ENCODE results near the gene CACNA1I.

Gene CACNA1I

DNA sequence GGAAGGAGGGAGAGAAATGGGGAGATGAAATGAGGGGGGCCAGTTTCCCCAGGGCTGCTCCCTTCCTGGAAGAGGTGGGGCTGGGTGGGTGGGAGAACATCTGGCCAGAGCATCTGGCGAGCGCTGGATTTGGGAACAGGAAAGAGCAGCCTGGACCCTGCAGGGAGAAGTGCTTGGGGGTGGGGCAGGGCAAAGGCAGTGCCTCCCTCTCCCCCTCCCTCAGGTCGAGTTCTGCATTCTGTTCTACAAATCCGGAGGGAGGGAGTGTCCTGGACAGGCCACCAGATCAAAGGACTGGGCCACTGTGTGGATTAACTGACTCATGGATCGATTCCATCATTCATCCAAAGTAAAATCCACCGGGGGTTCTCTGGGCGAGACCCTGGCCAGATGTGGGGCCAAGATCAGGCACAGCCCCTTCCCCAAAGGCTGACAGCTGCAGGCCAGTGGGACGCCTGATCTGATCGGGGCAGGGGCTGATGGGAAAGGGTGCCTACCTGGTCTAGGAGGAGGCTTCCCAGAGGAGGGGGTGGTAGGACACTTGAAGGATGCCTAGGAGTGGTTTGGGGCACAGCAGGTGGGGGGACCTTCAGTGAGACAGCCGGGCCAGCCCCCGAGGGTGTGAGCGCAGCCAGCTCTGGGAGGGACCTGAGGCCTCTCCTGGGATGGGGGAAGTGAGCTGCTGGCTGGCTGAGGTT lies 57.5 kb downstream of the CACNA1I start:
- no peak for DNase-seq

DNA sequence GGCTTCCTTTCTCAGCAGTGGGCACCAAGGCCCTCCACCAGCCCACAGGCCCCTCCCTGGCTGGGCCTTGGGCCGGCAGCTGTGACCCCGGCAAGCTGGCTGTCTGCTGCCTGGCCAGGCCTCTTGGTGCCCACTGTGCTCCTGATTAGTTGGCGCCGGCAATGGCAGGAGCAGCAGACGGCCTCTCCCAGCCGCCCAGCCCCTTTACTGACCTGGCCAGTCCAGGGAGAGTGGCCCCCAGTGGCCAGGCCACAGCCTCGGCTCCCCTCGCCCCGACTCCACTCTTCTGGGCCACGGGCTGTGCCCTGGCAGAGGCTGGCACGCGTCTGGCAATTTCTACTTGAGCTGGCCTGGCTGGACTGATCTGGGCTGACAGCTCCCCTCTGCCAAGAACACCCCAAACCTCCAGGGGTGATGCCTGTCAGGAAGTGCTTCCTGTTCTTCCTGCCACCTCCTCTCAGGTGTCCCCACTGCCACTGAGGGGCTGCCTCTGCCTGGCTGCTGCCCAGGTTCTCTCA lies 58.1 kb downstream of the CACNA1I start:
- DNase-seq = no peak

DNA sequence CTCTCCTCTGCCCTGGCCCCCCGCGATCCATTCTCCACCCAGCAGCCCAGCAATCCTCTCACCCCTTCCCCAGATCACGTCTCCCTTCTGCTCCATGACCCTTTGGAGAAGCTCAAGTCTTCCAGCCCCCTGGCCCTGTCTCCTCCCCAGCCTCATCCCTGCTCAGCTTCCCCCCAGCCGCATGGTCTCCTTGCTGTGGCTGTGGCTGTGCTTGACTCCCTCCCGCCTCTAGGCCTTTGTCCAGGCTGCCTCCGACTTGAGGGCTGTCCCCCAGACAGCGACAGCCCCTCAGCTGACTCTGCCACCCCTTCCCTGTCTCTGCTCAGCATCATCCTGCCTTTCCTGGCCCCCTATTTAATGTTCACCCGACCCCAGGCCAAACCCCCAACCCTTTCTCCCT lies 59.3 kb downstream of the CACNA1I start:
- DNase-seq = no peak

DNA sequence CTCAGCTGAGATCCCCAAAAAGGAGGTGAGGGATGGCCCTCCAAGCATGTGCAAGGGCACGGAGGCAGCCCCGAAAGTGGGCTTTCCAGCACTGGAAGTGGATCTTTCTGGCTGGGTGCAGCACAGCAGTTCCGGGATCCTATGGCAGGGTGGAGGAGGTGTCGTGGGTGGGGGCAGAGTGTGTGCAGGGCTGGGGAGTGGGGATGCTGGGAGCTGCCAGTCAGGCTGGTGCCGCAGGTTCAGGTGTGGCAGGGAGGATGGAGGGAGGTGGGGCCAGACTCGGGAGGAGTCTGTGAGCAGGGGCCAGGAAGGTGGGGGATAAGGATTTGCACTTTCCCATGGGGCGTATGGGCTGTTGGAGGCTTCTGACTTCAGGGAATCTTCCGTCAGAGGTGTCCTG lies 60.2 kb downstream of the CACNA1I start:
- DNase-seq = no peak

DNA sequence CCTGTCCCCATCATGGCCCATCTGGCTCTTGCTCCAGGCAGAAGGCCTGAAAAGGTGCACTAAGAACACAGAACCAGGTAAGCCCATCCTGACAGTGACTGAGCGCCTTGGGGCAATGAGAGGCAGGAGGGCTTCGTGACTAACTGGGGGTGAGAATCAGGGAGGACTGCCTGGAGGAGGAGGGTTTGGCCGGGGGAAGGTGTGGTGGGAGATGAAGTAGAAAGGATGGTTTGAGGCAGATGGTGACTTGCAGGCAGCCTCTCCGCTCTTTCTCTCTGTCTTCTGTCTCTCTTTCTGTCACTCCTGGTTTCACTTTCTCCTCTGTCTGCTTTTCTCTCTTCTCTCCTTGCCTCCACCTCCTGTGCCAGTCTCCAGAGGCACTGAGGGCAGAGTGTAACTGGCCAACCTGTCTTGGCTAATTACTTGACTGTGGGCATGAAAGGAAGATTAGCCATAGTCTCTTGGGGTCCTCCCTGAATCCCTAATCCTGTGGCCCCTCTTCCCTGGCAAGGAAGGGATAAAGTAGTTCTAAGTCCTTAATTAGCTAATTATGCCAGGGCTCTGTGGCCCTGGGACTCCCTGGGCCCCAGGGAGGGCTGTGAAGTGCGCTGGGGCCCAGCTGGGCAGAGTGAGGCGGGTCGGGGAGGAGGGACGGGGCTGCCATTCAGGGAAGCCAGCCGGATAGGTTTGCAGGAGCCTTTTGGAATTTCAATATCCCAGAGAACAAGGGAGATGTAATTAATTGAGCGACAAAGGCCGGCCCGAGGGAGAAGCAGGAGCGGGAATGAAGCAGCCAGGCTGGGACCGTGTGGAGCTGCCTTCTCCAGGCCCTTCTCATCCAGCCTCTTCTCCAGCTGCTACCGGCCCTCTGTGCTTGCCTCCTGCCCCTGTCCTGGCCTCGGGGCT lies 61.1 kb downstream of the CACNA1I start:
- DNase-seq = no peak

DNA sequence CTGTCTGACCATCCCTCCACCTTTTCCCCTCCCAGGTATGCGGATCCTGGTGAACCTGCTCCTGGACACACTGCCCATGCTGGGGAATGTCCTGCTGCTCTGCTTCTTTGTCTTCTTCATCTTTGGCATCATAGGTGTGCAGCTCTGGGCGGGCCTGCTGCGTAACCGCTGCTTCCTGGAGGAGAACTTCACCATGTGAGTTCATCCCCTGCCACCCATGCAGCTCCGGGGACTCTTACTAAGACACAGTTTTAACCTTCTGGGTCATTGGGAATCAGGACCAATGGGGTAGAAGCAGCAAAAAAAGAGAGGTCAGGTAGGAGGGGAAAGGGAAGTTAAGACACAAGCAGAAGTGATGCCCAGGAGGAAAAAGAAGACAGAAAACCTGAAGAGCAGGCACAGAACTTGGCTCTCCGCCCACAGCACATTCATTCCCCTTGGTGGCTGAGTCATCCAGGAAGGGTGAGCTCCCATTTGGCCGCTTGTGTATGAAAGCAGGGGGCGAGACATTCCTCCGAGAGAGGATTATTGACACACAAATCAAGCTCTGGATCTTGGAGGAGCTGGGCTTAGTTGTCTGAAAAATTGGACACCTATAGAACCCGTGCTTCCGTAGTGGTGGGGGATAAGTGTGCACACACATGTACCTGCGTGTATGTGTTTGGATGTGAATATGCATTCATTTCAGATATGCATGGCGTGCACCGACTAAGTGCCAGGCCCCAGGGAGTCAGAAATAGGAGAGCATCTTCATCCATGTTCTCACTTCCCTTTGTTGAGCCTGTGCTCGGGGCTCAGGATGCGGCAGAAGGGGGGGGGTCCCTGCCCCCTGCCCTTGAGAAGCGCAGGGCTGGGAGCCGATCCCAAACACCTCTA lies 64.2 kb downstream of the CACNA1I start:
- DNase-seq = no peak

DNA sequence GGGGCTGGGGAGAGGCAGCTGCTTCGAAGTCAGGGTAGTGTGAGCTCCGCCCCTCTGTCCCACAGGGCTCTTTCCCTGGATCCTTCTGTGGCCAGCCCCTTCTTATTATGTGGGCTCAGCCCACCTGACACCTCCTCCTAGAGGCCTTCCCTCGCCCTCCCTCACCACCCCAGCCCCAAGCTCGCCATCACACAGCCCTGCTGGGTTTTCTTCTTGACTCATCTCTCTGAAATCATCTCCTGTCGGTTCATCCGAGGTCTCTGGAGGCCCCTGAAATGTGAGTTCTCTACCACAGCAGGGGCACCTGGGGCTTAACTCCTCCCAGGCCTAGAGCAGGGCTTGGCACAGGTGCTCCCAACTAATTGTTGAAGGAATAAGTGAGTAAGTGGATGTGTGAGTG lies 65.2 kb downstream of the CACNA1I start:
- DNase-seq = no peak

DNA sequence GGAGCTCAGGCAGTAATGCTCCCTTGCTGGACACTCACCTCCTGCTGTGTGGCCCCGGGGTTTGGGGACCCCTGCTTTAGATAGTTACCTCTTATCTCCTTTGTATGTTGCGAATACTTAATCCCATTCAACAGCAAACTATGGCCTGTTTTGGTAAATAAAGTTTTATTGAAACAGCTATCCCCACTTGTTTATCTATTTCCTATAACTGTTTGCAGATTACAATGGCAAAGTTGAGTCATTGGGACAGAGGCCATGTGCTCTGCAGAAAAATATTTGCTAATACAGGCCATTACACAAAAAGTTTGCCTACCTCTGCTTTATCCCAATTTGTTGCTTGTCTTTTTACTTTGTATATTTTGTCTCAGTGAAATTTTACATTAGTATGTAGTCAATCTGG lies 68.4 kb downstream of the CACNA1I start:
- no peak for DNase-seq

DNA sequence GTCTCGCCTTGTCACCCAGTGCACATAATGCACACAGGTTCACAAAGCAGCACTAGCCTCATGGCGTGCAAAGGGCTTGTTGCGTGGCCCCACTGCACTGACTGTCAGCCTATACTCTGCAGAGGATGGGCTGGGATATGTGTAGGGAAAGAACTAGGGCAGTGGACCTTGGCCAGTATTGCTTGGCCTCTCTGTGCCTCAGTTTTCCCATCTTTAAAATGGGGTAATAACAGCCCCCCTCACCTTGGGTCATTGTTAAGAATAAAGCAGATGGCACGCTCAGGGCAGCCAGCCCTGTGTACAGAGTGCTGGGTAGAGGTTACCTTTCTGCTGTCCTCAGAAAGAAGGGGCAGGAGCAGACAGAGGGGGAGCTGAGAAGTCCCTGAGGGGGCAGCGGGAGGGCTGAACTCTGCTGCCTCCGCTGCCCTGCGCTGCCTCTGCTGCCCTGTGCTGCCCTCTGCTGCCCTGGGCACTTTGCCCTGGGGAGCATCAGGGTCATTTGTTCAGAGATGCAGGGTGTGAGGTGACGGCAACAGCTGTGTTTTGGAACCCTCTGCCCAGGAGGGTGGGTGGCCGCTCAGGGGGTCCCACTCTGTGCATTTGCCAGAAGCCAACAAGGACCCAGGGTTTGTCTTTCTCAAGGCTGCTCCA lies 71.2 kb downstream of the CACNA1I start:
- no peak for DNase-seq

DNA sequence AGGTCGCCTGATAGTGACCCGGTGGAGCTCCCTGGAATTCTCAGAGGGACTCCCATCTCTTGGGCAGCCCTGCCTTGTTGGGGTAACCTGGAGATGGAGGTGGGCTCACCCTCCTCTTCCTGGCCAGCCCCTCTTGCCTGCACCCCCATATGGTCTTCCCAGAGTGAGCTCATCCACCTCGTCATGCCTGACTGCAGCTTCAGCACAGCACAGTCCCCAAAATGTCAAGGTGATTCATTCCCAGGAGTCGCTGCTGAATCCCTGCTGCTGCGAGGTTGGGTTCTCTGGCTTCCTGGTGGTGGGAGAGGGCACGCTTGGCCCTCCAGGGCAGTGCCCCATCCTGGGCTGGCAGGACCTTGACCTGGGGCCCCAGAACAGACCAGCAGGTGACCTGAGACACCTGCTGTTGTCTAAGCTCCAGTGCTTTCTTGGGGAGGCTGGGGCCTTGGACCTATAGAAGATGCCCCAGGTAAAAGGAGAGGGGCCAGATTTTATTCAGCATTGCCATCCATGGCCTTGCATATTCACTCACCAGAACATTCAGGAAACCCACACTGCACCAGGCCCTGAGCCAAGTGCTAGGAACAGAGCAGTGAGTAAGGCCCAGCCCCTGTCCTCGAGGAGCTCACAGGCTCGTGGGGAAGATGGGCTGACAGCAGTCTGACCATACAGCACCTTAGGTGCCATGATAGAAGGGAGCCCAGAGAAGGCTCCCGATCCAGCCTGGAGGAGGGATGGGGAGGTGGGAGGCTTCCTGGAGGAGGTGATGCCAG lies 72.9 kb downstream of the CACNA1I start:
- no peak for DNase-seq

DNA sequence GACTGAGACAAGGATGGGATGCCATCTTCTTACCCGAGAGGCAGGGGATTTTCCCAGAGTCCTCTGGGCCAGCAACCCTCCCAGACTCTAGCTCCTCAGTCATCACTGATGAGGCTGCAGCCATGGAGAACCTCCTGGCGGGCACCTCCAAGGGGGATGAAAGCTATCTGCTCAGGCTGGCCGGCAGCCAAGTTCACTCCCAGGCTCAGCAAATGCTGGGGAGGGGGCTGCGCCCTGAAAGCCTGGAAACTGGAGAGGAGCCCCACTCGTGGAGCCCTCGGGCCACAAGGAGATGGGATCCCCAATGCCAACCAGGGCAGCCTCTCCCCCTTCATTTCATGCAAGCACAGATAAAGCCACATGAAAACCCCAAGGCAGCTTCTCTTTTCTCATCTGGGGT lies 75.0 kb downstream of the CACNA1I start:
- no peak for DNase-seq

DNA sequence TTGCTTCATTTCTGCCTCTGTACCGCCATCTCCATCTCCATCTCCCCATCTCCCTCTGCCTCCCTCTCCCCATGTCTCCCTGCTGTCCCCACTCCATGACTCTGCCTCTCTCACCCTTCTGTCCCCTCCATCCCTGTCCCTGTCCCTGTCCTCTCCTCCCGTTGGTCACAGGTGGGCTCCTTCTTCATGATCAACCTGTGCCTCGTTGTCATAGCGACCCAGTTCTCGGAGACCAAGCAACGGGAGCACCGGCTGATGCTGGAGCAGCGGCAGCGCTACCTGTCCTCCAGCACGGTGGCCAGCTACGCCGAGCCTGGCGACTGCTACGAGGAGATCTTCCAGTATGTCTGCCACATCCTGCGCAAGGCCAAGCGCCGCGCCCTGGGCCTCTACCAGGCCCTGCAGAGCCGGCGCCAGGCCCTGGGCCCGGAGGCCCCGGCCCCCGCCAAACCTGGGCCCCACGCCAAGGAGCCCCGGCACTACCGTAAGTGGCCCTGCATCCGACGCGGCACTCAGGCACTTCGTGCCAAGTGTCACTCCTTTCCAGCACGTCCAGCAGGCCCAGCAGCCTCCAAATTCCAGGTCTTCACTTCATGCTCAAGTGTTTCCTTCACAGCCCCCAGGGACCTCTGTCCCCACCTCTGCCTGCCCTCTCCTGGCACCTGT lies 76.0 kb downstream of the CACNA1I start:
- no peak for DNase-seq

DNA sequence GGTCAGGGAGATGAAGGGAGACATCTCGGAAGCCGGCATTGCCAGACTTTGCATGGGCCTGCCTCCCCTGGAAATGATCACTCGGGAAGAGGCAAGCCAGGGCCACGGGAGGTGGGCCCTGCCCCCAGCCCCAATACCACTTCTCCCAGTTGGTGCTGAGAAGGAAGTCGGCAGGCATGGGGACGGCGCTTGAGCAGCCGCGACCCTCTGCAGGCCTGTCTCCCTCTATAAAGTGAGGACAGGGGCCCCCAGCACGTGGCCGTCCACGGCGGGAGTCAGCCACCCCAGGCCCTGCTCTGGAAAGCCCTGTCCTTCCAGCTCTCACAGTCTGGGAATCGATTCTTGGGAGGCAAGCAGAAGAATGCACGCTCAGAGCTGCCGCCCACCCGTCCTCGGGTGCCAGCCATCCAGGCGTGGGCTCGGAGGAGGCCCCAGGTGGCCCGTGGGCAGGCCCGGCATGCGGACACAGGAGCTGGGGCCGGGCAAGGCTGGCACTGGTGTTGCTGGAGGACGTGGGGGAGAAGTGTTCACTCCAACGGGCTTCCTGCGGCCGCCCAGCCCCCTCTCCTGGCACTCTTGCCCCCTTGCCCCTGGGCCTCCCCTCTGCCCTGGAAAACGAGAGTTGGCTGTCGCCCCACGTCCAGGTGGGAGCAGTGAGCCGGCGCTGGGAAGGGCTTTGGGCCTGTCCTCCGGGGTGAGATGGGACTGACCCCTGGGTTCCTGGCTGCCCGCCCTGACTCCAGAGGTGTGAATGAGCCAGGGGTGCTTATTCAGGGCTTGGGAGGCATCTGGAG lies 77.5 kb downstream of the CACNA1I start:
- no peak for DNase-seq

DNA sequence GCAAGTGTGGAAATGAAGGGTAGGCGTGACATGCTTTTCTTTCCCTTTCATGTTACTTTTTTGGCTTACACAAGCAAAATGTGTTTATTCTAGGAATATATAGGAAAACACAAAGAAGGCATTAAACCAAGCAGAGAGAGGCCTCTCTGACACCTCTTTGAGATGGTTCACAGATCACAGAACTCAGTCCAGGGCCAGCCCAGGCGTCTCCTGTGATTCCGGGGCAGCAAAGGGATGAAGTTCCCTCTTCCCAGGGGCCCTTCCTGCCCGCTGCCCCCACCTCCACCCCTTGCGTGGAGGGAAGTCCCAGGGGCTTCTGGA lies 78.0 kb downstream of the CACNA1I start:
- DNase-seq = no peak

DNA sequence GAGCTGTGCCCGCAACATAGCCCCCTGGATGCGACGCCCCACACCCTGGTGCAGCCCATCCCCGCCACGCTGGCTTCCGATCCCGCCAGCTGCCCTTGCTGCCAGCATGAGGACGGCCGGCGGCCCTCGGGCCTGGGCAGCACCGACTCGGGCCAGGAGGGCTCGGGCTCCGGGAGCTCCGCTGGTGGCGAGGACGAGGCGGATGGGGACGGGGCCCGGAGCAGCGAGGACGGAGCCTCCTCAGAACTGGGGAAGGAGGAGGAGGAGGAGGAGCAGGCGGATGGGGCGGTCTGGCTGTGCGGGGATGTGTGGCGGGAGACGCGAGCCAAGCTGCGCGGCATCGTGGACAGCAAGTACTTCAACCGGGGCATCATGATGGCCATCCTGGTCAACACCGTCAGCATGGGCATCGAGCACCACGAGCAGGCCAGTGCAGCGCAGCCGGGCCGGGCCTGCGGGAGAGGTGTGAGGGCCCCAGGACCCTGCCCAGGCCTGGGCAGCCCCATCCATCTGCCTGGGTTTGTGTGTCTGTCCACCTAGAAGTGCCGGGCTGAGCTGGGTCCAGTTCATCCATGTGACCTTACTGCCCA lies 79.0 kb downstream of the CACNA1I start:
- no peak for DNase-seq

DNA sequence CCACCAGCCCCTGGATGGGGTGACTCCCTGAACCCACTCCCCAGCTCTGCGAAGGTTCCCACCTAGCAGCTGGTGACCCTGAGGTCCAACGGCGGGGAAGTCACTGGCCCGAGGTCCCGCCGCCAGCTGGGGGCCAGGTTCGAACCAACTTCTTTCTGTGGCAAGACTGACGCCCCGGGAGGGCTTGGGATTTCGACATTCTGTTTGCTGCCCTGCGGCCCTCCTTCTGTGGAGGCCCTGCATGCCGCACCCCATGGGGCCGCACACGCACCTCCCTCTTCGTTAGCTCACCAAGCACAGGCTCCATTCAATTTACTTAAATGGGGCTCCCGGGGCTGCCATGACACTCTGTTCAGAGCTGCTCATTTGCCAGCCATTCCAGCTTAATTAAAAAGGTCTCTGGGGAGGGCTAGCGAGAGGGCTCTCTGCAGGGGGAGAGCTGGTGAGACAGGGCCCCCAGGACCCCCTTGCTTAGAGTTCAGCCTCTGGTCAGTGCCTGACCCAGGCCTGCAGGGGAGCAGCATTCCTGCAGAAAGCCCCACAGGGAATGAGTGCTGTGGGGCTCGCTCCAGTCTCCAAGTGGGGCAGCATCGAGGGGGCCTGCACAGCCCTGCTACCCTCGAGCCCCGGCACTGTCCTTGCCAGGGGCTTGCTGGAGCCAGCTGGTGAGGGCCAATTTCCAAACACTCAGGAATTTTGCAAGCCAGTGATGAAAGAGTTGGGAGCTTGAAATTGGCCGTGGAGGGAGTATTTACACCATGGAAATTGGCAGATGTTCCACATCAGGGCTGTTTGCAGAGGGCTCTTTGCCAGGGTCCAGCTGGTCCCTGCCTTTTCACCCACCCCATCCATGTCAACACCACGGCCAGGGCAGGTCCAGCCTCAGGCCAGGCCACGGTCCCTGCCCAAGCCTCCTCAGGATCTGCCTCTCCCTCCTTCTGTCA lies 80.8 kb downstream of the CACNA1I start:
- DNase-seq = no peak

DNA sequence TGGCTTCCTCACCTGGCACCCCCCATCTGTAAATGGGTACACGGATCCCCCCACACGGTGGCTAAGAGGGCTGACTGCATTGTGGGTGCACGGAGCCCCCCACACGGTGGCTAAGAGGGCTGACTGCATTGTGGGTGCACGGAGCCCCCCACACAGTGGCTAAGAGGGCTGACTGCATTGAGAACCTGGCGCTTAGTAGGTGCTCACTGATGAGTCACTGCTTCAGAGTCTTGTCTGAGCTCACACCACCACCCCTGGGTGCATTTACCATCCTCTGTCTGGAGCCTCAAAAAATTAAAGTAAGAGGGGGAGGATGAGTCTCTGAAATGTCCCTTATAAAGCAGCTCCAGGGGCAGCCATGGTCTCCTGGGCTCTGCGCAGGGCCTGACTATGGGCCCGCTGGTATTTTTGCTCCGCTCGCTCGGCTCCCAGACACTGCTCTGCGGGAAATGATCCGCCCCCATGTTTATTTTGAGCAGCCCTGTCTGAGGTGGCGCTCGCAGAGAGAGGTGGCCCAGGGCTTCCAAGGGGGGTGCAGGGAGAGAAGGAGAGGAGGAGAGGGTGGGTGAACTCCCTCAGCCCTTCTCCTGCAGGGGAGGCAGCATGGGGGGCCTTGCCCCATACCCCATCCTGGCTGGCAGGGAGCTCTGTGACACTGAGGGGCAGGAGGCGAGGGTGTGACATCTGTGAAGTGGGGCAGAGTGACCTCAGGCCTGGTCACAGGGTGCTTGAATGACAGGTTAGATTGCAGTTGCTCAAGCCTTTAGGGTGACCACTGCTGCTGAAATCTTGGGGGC lies 82.6 kb downstream of the CACNA1I start:
- DNase-seq = no peak

DNA sequence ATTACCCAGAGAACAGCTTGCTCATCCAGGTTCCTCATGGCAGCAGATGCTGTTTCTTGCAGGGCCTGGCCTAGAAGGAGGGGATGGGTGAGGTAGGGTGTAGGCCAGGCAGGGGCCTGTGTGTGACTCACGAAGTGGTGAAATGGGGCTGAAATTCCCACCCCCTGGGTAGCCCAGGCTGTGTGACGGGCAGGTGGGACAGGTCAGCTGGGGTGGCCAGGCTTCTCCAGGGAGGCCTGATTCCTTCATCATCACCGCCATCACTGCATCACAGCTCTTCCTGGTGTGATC lies 83.2 kb downstream of the CACNA1I start:
- no peak for DNase-seq
